Suprapubic skin (tissue), 4 donors: Measurements from ENCODE around the gene SRSF9. TPM values are rescaled to one million over a fixed set of nuclear protein-coding genes. Genes with fewer than 3 reads are reported as not detected.
"Not testable (repeated sequence)": the region's sequence is repeated elsewhere in the genome, so short reads cannot be mapped to it uniquely, and the experiment has no call there.

Experiments used
- DNase-seq, 2 donors: peaks; one replicate each; pipeline ENCODE4 v3.0.0-alpha.2; 2019; ENCODE audit warnings: low spot score in 2 of 2
- H3K27ac ChIP-seq: fragments of 200-600 bp; sonication (generic); one replicate; pipeline ENCODE4 v1.5.1; 2019
- H3K27me3 ChIP-seq: fragments of 200-600 bp; sonication (generic); one replicate; pipeline ENCODE4 v1.5.1; 2019
- H3K36me3 ChIP-seq: fragments of 200-600 bp; sonication (generic); one replicate; pipeline ENCODE4 v1.5.1; 2019
- H3K4me1 ChIP-seq: fragments of 200-600 bp; sonication (generic); one replicate; pipeline ENCODE4 v1.5.1; 2019
- H3K4me3 ChIP-seq: fragments of 200-600 bp; sonication (generic); one replicate; pipeline ENCODE4 v1.5.1; 2019; ENCODE audit warnings: mild to moderate bottlenecking
- H3K9me3 ChIP-seq: fragments of 200-600 bp; sonication (generic); one replicate; pipeline ENCODE4 v1.5.1; 2019
- CTCF ChIP-seq, 2 donors: fragments of 200-600 bp in 1 of 2; fragments of 450-650 bp in 1 of 2; sonication (generic) in 1 of 2; IDR thresholded peaks; one replicate each; pipeline ENCODE4 v1.5.1; 2016 to 2019; ENCODE audit warnings: antibody characterized with exemption in 2 of 2, mild to moderate bottlenecking in 1 of 2, moderate library complexity in 1 of 2
- EP300 ChIP-seq: sonication (generic); formaldehyde crosslinking; IDR thresholded peaks from one replicate; pipeline ENCODE4 v1.6.1; 2017; ENCODE audit warnings: antibody characterized with exemption
- POLR2A ChIP-seq, 2 donors: fragments of 450-650 bp; IDR thresholded peaks; one replicate each; pipeline ENCODE4 v1.6.1; 2017; ENCODE audit warnings: antibody characterized with exemption in 2 of 2, mild to moderate bottlenecking in 2 of 2, moderate library complexity in 2 of 2
- POLR2AphosphoS5 ChIP-seq, 3 donors: sonication (generic); formaldehyde crosslinking; IDR thresholded peaks; one replicate each; pipeline ENCODE4 v1.6.1; 2017; ENCODE audit warnings: antibody characterized with exemption in 3 of 3
- whole genome bisulfite sequencing: methylation state at CpG from one replicate; pipeline ENCODE4 v1.1.5; 2018; 5-methylcytosine and 5-hydroxymethylcytosine counted together
- total RNA-seq, 4 donors: library from RNA; depleted of rRNA; stranded (reverse); fragments of >200 nt; gene quantifications; one replicate each; pipeline ENCODE4 v1.1.0, GENCODE V29; 2016

The SRSF9 gene
- total RNA-seq, 4 donors from 2014 or later: 51.5 to 98.5 (median 73.0) TPM

GRCh38 chr12:120488057-120488640 is 18.6 kb upstream of the SRSF9 start:
- Histone ChIP-seq H3K4me3 (no peak overlapping the region), H3K4me1 (no peaks in the 10 kb centered on the region), H3K27me3 (no peaks in the 10 kb centered on the region), H3K36me3 (no peaks in the 10 kb centered on the region), H3K27ac (no peak overlapping the region), H3K9me3 (no peaks in the 10 kb centered on the region)
- no peak for TF ChIP-seq EP300
- TF ChIP-seq CTCF (IDR thresholded peaks at IDR 0.05): no peak
- no peak for TF ChIP-seq POLR2A (IDR thresholded peaks at IDR 0.05)
- no peak for TF ChIP-seq POLR2AphosphoS5 (IDR thresholded peaks at IDR 0.05)
- WGBS: 77% methylated on average over 5 of the region's 5 CpGs
- DNase-seq: no peak

- not testable (repeated sequence) for H3K36me3 ChIP-seq, H3K27ac ChIP-seq, H3K9me3 ChIP-seq, DNase-seq, H3K27me3 ChIP-seq, H3K4me3 ChIP-seq, H3K4me1 ChIP-seq
- WGBS: 89% methylated on average over 7 of the region's 7 CpGs
Observed at GRCh38 chr12:120487552-120487951, 18.0 kb upstream of the SRSF9 start.

- Histone ChIP-seq H3K27me3 (no peaks in the 10 kb centered on the region), H3K27ac (no peak overlapping the region), H3K9me3 (no peaks in the 10 kb centered on the region), H3K4me1 (no peaks in the 10 kb centered on the region), H3K4me3 (no peak overlapping the region), H3K36me3 (peaks cover 6% of the 10 kb centered on the region)
- TF ChIP-seq EP300 (no peak), POLR2AphosphoS5 (IDR thresholded peaks at IDR 0.05) (no peak), POLR2A (IDR thresholded peaks at IDR 0.05) (no peak), CTCF (IDR thresholded peaks at IDR 0.05) (no peak)
- WGBS: 92% methylated on average over 7 of the region's 7 CpGs
- DNase-seq: no peak
Observed at GRCh38 chr12:120485961-120486881, 16.7 kb upstream of the SRSF9 start.

- no peak overlapping the region for H3K27ac ChIP-seq
- no peak overlapping the region for H3K4me3 ChIP-seq
- no peak for DNase-seq
- H3K9me3 ChIP-seq: no peaks in the 10 kb centered on the region
- H3K36me3 ChIP-seq: peaks cover 6% of the 10 kb centered on the region
- H3K4me1 ChIP-seq: no peaks in the 10 kb centered on the region
- TF ChIP-seq EP300 (no peak), POLR2A (IDR thresholded peaks at IDR 0.05) (no peak), POLR2AphosphoS5 (IDR thresholded peaks at IDR 0.05) (no peak), CTCF (IDR thresholded peaks at IDR 0.05) (no peak)
- H3K27me3 ChIP-seq: no peaks in the 10 kb centered on the region
- 93% methylated on average over 1 of the region's 1 CpG for WGBS
Observed at GRCh38 chr12:120483621-120484020, 14.1 kb upstream of the SRSF9 start.

- no peak overlapping the region for H3K4me3 ChIP-seq
- H3K9me3 ChIP-seq: no peaks in the 10 kb centered on the region
- H3K36me3 ChIP-seq: peaks cover 6% of the 10 kb centered on the region
- H3K27ac ChIP-seq: no peak overlapping the region
- WGBS: 94% methylated on average over 9 of the region's 9 CpGs
- no peaks in the 10 kb centered on the region for H3K4me1 ChIP-seq
- TF ChIP-seq CTCF (IDR thresholded peaks at IDR 0.05) (no peak), POLR2A (IDR thresholded peaks at IDR 0.05) (no peak)
- DNase-seq: no peak
- H3K27me3 ChIP-seq: no peaks in the 10 kb centered on the region
Observed at GRCh38 chr12:120481022-120481767, 11.6 kb upstream of the SRSF9 start.
